Endometrial microvascular endothelial cells (primary cell): ENCODE data around the gene PTPRN2. TPM values are rescaled to one million over a fixed set of nuclear protein-coding genes. Genes with fewer than 3 reads are reported as not detected.
"Not testable (repeated sequence)": the region's sequence is repeated elsewhere in the genome, so short reads cannot be mapped to it uniquely, and the experiment has no call there.

Source experiments
- in situ Hi-C: cut with HindIII; loops from 2 replicates; pipeline ENCODE4 v1.10.0; 2017; ENCODE audit warnings: low sequenced_read_pairs, low pct_unique_long_range_greater_than_20kb; ENCODE audit errors: inconsistent ontology term
- total RNA-seq: library from RNA; depleted of rRNA; stranded (reverse); fragments of >200 nt; gene quantifications from one replicate; pipeline ENCODE4 v1.2.3, GENCODE V29; 2015; ENCODE audit errors: inconsistent ontology term

The PTPRN2 gene
- total RNA-seq, 1 donor from 2014 or later: 13.3 TPM

- in situ Hi-C loops: no loop called here
These were observed 230.3 kb downstream of the PTPRN2 start for GRCh38 chr7:158357106-158357897.

GRCh38 chr7:158356454-158356853 is 231.2 kb downstream of the PTPRN2 start:
- in situ Hi-C loops: no loop called here

GRCh38 chr7:158355456-158356065 is 232.1 kb downstream of the PTPRN2 start:
- in situ Hi-C loops: no loop called here

- in situ Hi-C loops: no loop called here
These were observed 232.8 kb downstream of the PTPRN2 start for GRCh38 chr7:158354861-158355260.

GRCh38 chr7:158353606-158354570 is 233.7 kb downstream of the PTPRN2 start:
- in situ Hi-C loops: no loop called here

GRCh38 chr7:158351899-158352729 is 235.5 kb downstream of the PTPRN2 start:
- in situ Hi-C loops: not testable (repeated sequence)

GRCh38 chr7:158351481-158351880 is 236.1 kb downstream of the PTPRN2 start:
- in situ Hi-C loops: no loop called here

- in situ Hi-C loops: no loop called here
These were observed 236.6 kb downstream of the PTPRN2 start for GRCh38 chr7:158351051-158351450.

GRCh38 chr7:158350166-158350900 is 237.3 kb downstream of the PTPRN2 start:
- in situ Hi-C loops: no loop called here

- in situ Hi-C loops: no loop called here
These were observed 239.2 kb downstream of the PTPRN2 start for GRCh38 chr7:158348446-158348845.

GRCh38 chr7:158348039-158348438 is 239.6 kb downstream of the PTPRN2 start:
- in situ Hi-C loops: not testable (repeated sequence)

- in situ Hi-C loops: no loop called here
These were observed 241.9 kb downstream of the PTPRN2 start for GRCh38 chr7:158345731-158346130.

GRCh38 chr7:158344706-158345300 is 242.8 kb downstream of the PTPRN2 start:
- in situ Hi-C loops: no loop called here

GRCh38 chr7:158343936-158344455 is 243.6 kb downstream of the PTPRN2 start:
- in situ Hi-C loops: no loop called here

- in situ Hi-C loops: no loop called here
These were observed 244.1 kb downstream of the PTPRN2 start for GRCh38 chr7:158343526-158343925.

- in situ Hi-C loops: not testable (repeated sequence)
These were observed 246.5 kb downstream of the PTPRN2 start for GRCh38 chr7:158341097-158341496.

GRCh38 chr7:158336952-158337351 is 250.7 kb downstream of the PTPRN2 start:
- in situ Hi-C loops: not testable (repeated sequence)
